H1 (cell line): ENCODE results near the gene ZNF75A. TPM values are rescaled to one million over a fixed set of nuclear protein-coding genes. Genes with fewer than 3 reads are reported as not detected.
A peak's percentile ranks its signal among the peaks of the same experiment; 100 is the strongest.

Source experiments
- CTCF ChIA-PET: fragments of 300-600 bp; sonication (Branson Sonifier 250); formaldehyde crosslinking; loops from one replicate; lab custom pipeline; 2021; ENCODE audit not compliant: partially characterized antibody; lab: Charles Lee
- POLR2A ChIA-PET: fragments of 300-600 bp; sonication (Branson Sonifier 250); formaldehyde crosslinking; loops from one replicate; lab custom pipeline; 2021; ENCODE audit warnings: inconsistent platforms; ENCODE audit not compliant: partially characterized antibody; lab: Charles Lee
- DNase-seq, 2 experiments: peaks; one replicate each; pipeline versions ENCODE4 v3.0.0 to v3.0.0-alpha.2; 2010 to 2022; ENCODE audit warnings: low spot score in 2 of 2, low read depth in 1 of 2, mixed read lengths in 1 of 2
- FAIRE-seq: peaks from 2 replicates; lab custom pipeline; 2011; peaks lifted over from hg19 to GRCh38; lab: Jason Lieb, UNC
- H2AFZ ChIP-seq: 2 replicates; pipeline ENCODE4 v1.8.1; 2012; ENCODE audit warnings: low read length, inconsistent platforms
- H2AK5ac ChIP-seq: 2 replicates; pipeline ENCODE4 v1.6.1; 2013; ENCODE audit warnings: low read depth, low read length
- H2BK120ac ChIP-seq: replicated peaks from 2 replicates; pipeline ENCODE3; 2013; ENCODE audit warnings: low read depth, low read length, inconsistent platforms
- H2BK12ac ChIP-seq: 2 replicates; pipeline ENCODE4 v1.6.1; 2013; ENCODE audit warnings: low read depth, low read length
- H2BK15ac ChIP-seq: 2 replicates; pipeline ENCODE4 v1.6.1; 2013; ENCODE audit warnings: low read length
- H2BK20ac ChIP-seq: 2 replicates; pipeline ENCODE4 v1.6.1; 2013; ENCODE audit warnings: low read length
- H2BK5ac ChIP-seq: 2 replicates; pipeline ENCODE4 v1.6.1; 2013; ENCODE audit warnings: low read depth, low read length
- H3K14ac ChIP-seq: 2 replicates; pipeline ENCODE4 v1.6.1; 2013; ENCODE audit warnings: inconsistent platforms; ENCODE audit not compliant: insufficient read length
- H3K18ac ChIP-seq: 2 replicates; pipeline ENCODE4 v1.6.1; 2013; ENCODE audit warnings: low read length; ENCODE audit errors: extremely low read depth
- H3K23ac ChIP-seq: 2 replicates; pipeline ENCODE4 v1.6.1; 2013; ENCODE audit warnings: inconsistent platforms; ENCODE audit not compliant: insufficient read length
- H3K23me2 ChIP-seq: 2 replicates; pipeline ENCODE4 v1.6.1; 2013; ENCODE audit warnings: low read depth, low read length
- H3K27ac ChIP-seq: 2 replicates; pipeline ENCODE4 v1.6.1; 2011; ENCODE audit warnings: low read depth, low read length, inconsistent platforms
- H3K27me3 ChIP-seq, 4 experiments: replicated peaks in 1 of 4; 1 replicate in 1 of 4; 2 replicates in 3 of 4; pipeline versions ENCODE4 v1.6.1 to v1.8.1; 2011 to 2013; ENCODE audit warnings: low read length in 3 of 4, mild to moderate bottlenecking in 3 of 4, inconsistent platforms in 2 of 4, mixed read lengths in 2 of 4, moderate library complexity in 1 of 4; ENCODE audit not compliant: control insufficient read depth in 3 of 4, insufficient read depth in 3 of 4; ENCODE audit errors: extremely low read depth in 1 of 4
- H3K36me3 ChIP-seq, 4 experiments: 2 replicates each; pipeline versions ENCODE4 v1.6.1 to v1.8.1; 2011 to 2013; ENCODE audit warnings: mild to moderate bottlenecking in 4 of 4, low read length in 3 of 4, moderate library complexity in 2 of 4, control low read depth in 1 of 4, inconsistent platforms in 1 of 4; ENCODE audit not compliant: insufficient read depth in 4 of 4, control insufficient read depth in 2 of 4
- H3K4ac ChIP-seq: replicated peaks from 2 replicates; pipeline ENCODE3; 2013; ENCODE audit warnings: low read length, low read depth, mixed read lengths, inconsistent platforms; ENCODE audit not compliant: insufficient read length
- H3K4me1 ChIP-seq, 4 experiments: replicated peaks in 1 of 4; 1 replicate in 1 of 4; 2 replicates in 3 of 4; pipeline versions ENCODE4 v1.6.1 to v1.8.1; 2011 to 2013; ENCODE audit warnings: low read length in 3 of 4, inconsistent platforms in 2 of 4, mixed read lengths in 1 of 4; ENCODE audit not compliant: insufficient read depth in 4 of 4, control insufficient read depth in 3 of 4
- H3K4me2 ChIP-seq, 2 experiments: 2 replicates each; pipeline versions ENCODE4 v1.6.1 to v1.8.1; 2011 to 2013; ENCODE audit warnings: low read depth in 2 of 2, low read length in 2 of 2, control low read depth in 1 of 2, inconsistent platforms in 1 of 2, mild to moderate bottlenecking in 1 of 2; ENCODE audit not compliant: insufficient read depth in 1 of 2
- H3K4me3 ChIP-seq, 4 experiments: fragments of 200-600, 300-600 bp in 1 of 4; sonication (generic), shearing (Covaris generic), sonication (Bioruptor Twin) in 1 of 4; 2 replicates each; pipeline versions ENCODE4 v1.5.1 to v1.8.1; 2011 to 2016; ENCODE audit warnings: low read length in 4 of 4, low read depth in 3 of 4, control low read depth in 2 of 4, inconsistent platforms in 2 of 4, mild to moderate bottlenecking in 2 of 4, mixed read lengths in 1 of 4, moderate library complexity in 1 of 4; ENCODE audit not compliant: insufficient read depth in 2 of 4; ENCODE audit errors: extremely low read depth in 1 of 4
- H3K56ac ChIP-seq: replicated peaks from 2 replicates; pipeline ENCODE3; 2013; ENCODE audit warnings: low read depth, mild to moderate bottlenecking, mixed read lengths, low read length, inconsistent platforms; ENCODE audit not compliant: insufficient read length
- H3K79me1 ChIP-seq: 2 replicates; pipeline ENCODE4 v1.6.1; 2013; ENCODE audit warnings: low read depth, low read length, control low read depth
- H3K79me2 ChIP-seq, 2 experiments: 2 replicates each; pipeline versions ENCODE4 v1.6.1 to v1.8.1; 2012 to 2013; ENCODE audit warnings: low read length in 2 of 2, mild to moderate bottlenecking in 2 of 2, inconsistent platforms in 1 of 2; ENCODE audit not compliant: insufficient read depth in 2 of 2, control insufficient read depth in 1 of 2
- H3K9ac ChIP-seq, 4 experiments: replicated peaks in 1 of 4; 1 replicate in 1 of 4; 2 replicates in 3 of 4; pipeline versions ENCODE4 v1.6.1 to v1.8.1; 2011 to 2013; ENCODE audit warnings: low read depth in 3 of 4, low read length in 3 of 4, control low read depth in 2 of 4, mild to moderate bottlenecking in 2 of 4, moderate library complexity in 2 of 4, inconsistent platforms in 1 of 4; ENCODE audit errors: extremely low read depth in 1 of 4
- H3K9me3 ChIP-seq, 2 experiments: 2 replicates each; pipeline versions ENCODE4 v1.6.1 to v1.8.1; 2012 to 2013; ENCODE audit warnings: mild to moderate bottlenecking in 2 of 2, moderate library complexity in 2 of 2, control low read depth in 1 of 2, inconsistent platforms in 1 of 2, low read depth in 1 of 2, low read length in 1 of 2, mixed read lengths in 1 of 2; ENCODE audit not compliant: insufficient read depth in 2 of 2
- H4K20me1 ChIP-seq, 2 experiments: replicated peaks in 1 of 2; 2 replicates each; pipeline versions ENCODE3 to v1.8.1; 2011 to 2013; ENCODE audit warnings: inconsistent platforms in 2 of 2, low read length in 2 of 2, mild to moderate bottlenecking in 1 of 2; ENCODE audit not compliant: insufficient read depth in 2 of 2, control insufficient read depth in 1 of 2
- H4K5ac ChIP-seq: 2 replicates; pipeline ENCODE4 v1.6.1; 2013; ENCODE audit warnings: low read length, low read depth, mixed read lengths, inconsistent platforms; ENCODE audit not compliant: insufficient read length
- H4K8ac ChIP-seq: 2 replicates; pipeline ENCODE4 v1.8.0; 2013; ENCODE audit warnings: mild to moderate bottlenecking, moderate library complexity, low read length, inconsistent platforms; ENCODE audit not compliant: insufficient read depth; ENCODE audit errors: extremely low read depth
- H4K91ac ChIP-seq: replicated peaks from 2 replicates; pipeline ENCODE3; 2013; ENCODE audit warnings: low read length, mixed read lengths, inconsistent platforms; ENCODE audit not compliant: insufficient read length
- CHD1 ChIP-seq: IDR thresholded peaks from 2 replicates; pipeline ENCODE4 v1.6.1; 2012; ENCODE audit warnings: low read depth, low read length, improper control_type of control experiment
- EP300 ChIP-seq, 2 experiments: IDR thresholded peaks; 1 replicate in 1 of 2; 2 replicates in 1 of 2; pipeline ENCODE4 v1.6.1; 2011 to 2012; ENCODE audit warnings: low read depth in 2 of 2, low read length in 2 of 2, mild to moderate bottlenecking in 2 of 2, borderline replicate concordance in 1 of 2, inconsistent platforms in 1 of 2, moderate library complexity in 1 of 2
- KDM1A ChIP-seq: fragments of 200-600, 300-600 bp; sonication (generic); IDR thresholded peaks from 2 replicates; pipeline ENCODE4 v1.7.1; 2016; ENCODE audit warnings: mild to moderate bottlenecking, low read length, borderline replicate concordance
- TAF7 ChIP-seq: optimal IDR thresholded peaks from 2 replicates; pipeline ENCODE3; 2011; ENCODE audit warnings: low read depth, mild to moderate bottlenecking, inconsistent platforms, low read length, moderate library complexity, borderline replicate concordance
- WGBS, 2 experiments: shearing (Covaris generic) in 1 of 2; methylation state at CpG; one replicate each; pipeline versions ENCODE4 v1.1.6 to v1.1.7; 2013 to 2015; ENCODE audit warnings: low lambda C conversion rate in 2 of 2, mixed read lengths in 2 of 2, inconsistent platforms in 1 of 2, low coverage in 1 of 2, missing lambda C conversion rate in 1 of 2; ENCODE audit not compliant: insufficient replicate concordance in 2 of 2, insufficient coverage in 1 of 2, insufficient read length in 1 of 2; ENCODE audit errors: extremely low coverage in 1 of 2, missing lambda C conversion rate in 1 of 2; 5-methylcytosine and 5-hydroxymethylcytosine counted together
- polyA plus RNA-seq, 7 experiments: library from polyadenylated mRNA; depleted of rRNA in 3 of 7; stranded (reverse) in 5 of 7; unstranded in 2 of 7; fragments of >200 nt in 5 of 7; fragments of 200-250 nt in 2 of 7; gene quantifications; 1 replicate in 5 of 7; 2 replicates in 1 of 7; 4 replicates in 1 of 7; pipeline versions ENCODE4 v1.2.1 to v1.2.3, GENCODE V29; 2011 to 2013; ENCODE audit warnings: missing spikeins in 2 of 7, mixed read lengths in 2 of 7
- total RNA-seq: library from RNA; stranded (reverse); fragmentation: NEBNext Ultra II Directional; extraction: Animal tissue kit (Norgen Biotek cat#: 25700); gene quantifications from 2 replicates; pipeline ENCODE4 v1.2.1, GENCODE V29; 2021

The ZNF75A gene
- total and polyA plus RNA-seq, 2 of the 8 experiments (the other 6 are each of a cell fraction or from before 2014, with no cell fraction given), result 9.3 to 30.0 TPM

GRCh38 chr16:3304370-3304769 lies 927 bp upstream of the ZNF75A start:
- Histone ChIP-seq H4K8ac (no peak overlapping the region; the same call in 1 of the 2 replicates), H3K23me2 (peaks cover 10% of the 10 kb centered on the region; the same call in 1 of the 2 replicates), H4K5ac (no peak overlapping the region), H2BK5ac (no peak overlapping the region), H2BK20ac (no peak overlapping the region), H2AK5ac (no peak overlapping the region), H4K20me1 (no peaks in the 10 kb centered on the region), H3K9ac (no peak overlapping the region; a peak in 1 of 7 replicates), H3K79me1 (no peaks in the 10 kb centered on the region; the same call in 1 of the 2 replicates), H2BK15ac (no peak overlapping the region), H2BK12ac (no peak overlapping the region), H2AFZ (no peak overlapping the region), H4K91ac (no peak overlapping the region), H3K4me1 (peaks cover 2 to 5% (median 3%) of the 10 kb centered on the region in 4 experiments; a peak in 5 of 7 replicates), H3K79me2 (no peaks in the 10 kb centered on the region), H3K4me3 (peak overlapping the region; percentile 64 to 83 (median 72); a peak in 6 of 8 replicates), H3K23ac (no peak overlapping the region), H3K27ac (no peak overlapping the region), H3K18ac (no peak overlapping the region), H3K27me3 (no peaks in the 10 kb centered on the region; a peak in 2 of 7 replicates), H3K4ac (no peak overlapping the region), H2BK120ac (no peak overlapping the region), H3K36me3 (peaks cover 8 to 42% (median 26%) of the 10 kb centered on the region in 4 experiments; a peak in 7 of 8 replicates), H3K9me3 (peaks cover 40 to 54% of the 10 kb centered on the region in 2 experiments), H3K14ac (no peak overlapping the region), H3K56ac (no peak overlapping the region), H3K4me2 (peak overlapping the region; percentile 62 to 69)
- DNase-seq, result no peak
- ChIA-PET CTCF (interaction anchor here (0.5 to 1.4 kb wide), 3 partner anchors 20 to 98 kb away, joined by 3 to 4 read pairs (median 3); no protein-coding TSS in a partner anchor), POLR2A (interaction anchor here (0.9 to 4.3 kb wide), 10 partner anchors 8 to 140 kb away, joined by 3 to 64 read pairs (median 6); partner anchors contain the start of genes NAA60, ZNF200, ZNF263 and ZNF597)
- TF ChIP-seq TAF7, result no peak
- no peak for TF ChIP-seq CHD1
- no peak for TF ChIP-seq KDM1A
- TF ChIP-seq EP300 (IDR thresholded peaks at IDR 0.05; ENCODE audit: borderline replicate concordance in 1 of 2, low read depth in 2 of 2, low read length in 2 of 2), result no peak
- WGBS, 2 experiments, result 73% methylated on average over 4 of the region's 4 CpGs; no CpG with 5 or more reads in 1 of the 2 experiments
- peak; percentile 19 for FAIRE-seq
